GM12878 (cell line): ENCODE data around the gene DHX16.

Source experiments
- MTA2 ChIP-seq: fragments of 450-650 bp; IDR thresholded peaks from 2 replicates; pipeline ENCODE4 v1.6.1; 2016; ENCODE audit warnings: low read depth, mild to moderate bottlenecking, moderate library complexity
- POLR2A ChIP-seq: IDR thresholded peaks from 2 replicates; pipeline ENCODE4 v1.6.1; 2011; ENCODE audit warnings: low read depth, mild to moderate bottlenecking, low read length
- TCF7 ChIP-seq: IDR thresholded peaks from 2 replicates; pipeline ENCODE4 v1.6.1; 2014; ENCODE audit warnings: antibody characterized with exemption, borderline replicate concordance

GRCh38 chr6:30611856-30612194, 61.0 kb downstream of the DHX16 start:
- TF ChIP-seq MTA2 = no peak
- no peak for TF ChIP-seq POLR2A
- no peak for TF ChIP-seq TCF7
